HG02623 (cell line): ENCODE results near the gene CD93.

Experiments used
- ATAC-seq: cut with Tn5 transposase; IDR thresholded peaks from one replicate; pipeline ENCODE4 v1.9.1; 2021; ENCODE audit warnings: moderate library complexity; ENCODE audit not compliant: unreplicated experiment

CD93 gene

DNA sequence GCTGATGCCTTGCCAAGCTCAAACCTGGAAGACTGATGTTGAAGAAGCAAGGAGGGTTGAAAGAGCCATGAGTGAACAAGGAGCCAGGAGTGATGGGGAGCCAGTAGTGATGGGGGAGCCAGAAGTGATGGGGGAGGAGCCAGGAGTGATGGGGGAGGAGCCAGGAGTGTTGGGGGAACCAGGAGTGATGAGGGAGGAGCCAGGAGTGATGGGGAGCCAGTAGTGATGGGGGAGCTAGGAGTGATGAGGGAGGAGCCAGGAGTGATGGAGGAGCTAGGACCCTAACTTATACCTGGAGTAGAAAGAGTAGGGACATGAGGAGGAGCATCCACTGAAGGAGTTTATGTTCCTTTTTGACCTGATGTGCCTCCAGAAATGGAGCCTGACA lies 14.6 kb upstream of the CD93 start:
- ATAC-seq = no peak

DNA sequence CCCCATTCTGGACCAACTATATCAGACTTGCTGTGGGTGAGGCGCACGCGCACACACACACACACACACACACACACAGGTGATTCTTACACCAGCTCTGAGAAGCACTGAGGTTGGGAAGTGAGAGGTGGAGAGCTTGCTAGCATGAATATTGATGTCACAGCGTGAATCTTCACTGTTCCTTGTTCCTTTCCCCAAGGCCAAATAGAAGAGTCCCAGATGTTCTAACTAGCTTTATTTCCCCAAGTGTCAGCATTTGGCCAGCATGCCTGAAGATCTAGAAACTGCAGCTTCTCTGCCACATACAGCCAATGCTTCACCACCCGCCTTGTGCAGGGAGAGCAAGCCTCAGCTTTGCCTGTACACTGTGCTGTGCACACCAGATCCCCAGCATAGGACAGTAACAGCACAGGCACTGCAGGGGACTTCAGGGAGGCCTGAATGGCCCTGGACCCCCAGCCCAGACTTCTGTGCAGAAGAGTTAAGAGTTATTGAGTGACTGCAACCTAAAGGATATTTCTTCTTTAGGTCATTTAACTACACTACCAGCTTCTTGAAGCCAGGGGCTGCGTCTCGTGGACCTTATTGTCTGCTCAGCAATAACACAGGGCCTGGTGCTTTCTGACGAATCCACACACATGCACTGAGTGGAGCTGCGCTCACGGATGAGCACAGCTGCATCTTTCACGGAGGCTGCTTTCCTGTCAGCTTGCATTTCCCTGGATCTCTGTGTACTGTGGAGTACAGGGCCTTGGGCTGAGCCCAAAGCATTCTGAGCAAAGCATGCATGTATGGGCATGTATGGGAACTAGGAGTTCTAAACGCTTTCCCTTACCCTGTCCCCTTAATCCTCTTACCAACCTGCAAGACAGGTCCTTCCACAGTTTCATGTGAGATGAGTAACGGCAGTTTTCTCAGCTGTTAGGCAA lies 13.9 kb upstream of the CD93 start:
- no peak for ATAC-seq

DNA sequence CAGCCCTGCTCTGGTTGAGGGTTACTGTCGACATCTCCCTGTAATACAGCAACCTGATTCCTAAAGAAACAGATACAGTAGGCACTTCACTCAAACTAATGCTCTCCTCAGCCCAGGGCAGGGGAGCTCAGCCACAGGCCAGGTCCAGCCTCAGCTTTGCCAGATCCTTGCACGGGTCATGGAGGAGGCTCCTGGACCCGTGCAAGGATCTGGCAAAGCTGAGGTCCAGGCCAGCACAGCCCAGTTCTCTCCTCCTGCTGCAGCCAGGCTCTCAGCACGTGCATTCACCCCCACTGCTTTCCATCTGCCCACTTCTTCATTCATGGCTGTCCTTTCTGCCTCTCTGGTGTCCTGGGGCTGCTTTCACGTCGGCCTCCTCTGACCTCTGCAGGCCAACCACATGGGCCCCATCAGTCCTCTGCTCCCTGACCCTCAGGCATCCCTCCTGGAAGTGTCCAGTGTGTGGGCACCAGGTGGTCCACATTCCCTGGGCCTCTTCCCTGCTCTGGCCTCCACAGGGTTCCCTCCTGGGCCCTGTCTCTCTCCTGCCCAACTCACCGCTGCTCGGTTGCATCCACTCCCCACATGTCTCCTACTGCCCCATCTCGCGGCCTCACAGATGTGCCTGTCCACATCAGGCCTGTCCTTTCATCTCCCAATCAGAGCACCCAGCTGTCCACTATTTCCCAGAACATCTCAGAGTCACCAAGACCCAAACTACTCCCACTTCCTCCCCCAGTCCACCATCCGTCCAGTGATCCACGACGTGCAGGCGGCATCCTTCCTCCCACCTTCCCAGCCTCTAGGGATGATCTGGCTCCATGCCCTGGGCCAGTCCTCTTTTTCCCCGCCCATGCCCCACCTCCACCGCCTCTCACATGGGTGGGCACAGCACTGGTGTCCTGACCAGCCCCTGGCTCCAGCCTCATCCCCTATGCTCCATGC lies 11.8 kb upstream of the CD93 start:
- no peak for ATAC-seq

DNA sequence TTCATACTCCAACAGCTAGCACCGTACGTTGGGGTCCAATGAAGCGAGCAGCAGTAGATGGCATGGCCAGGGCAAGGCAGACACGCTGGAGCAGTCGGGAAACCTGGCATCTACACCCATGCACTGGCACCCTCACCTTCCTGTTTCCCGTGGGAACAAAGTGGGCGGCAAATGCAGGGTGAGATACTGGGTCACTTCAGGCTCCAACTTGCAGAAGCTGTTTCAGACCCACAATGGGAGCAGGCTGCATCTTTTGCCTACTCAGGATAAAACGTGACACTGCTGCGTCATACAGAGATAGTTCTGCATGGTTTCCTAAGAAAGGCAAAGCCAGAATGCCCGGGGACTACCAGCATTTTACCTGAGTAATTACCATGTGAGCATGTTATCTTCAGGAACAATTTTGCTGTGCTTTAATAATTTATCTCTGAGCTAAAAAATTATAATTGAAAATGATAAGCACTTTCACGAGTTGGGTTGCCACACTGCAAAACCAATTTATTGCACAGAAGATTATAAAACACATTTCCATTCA lies 10.9 kb upstream of the CD93 start:
- no peak for ATAC-seq

DNA sequence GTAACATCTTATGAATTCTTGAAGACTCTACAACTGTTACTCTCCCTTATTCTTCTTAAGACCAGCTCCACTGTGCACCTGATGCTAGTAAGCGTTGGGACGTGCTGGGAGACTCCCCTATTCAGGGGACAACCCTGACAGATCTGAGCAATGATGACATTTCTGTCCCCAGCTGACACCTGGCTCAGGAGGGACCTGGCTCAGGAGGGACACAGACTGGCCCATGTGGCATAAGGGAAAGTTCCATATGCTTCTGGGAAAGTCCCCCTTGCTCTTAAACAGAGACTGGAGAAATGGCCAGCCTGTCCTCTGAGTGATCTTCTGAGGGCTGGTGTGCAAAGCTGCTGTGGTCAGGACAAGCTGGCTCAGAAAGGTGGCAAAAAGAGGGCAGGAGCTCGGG lies 10.0 kb upstream of the CD93 start:
- no peak for ATAC-seq

DNA sequence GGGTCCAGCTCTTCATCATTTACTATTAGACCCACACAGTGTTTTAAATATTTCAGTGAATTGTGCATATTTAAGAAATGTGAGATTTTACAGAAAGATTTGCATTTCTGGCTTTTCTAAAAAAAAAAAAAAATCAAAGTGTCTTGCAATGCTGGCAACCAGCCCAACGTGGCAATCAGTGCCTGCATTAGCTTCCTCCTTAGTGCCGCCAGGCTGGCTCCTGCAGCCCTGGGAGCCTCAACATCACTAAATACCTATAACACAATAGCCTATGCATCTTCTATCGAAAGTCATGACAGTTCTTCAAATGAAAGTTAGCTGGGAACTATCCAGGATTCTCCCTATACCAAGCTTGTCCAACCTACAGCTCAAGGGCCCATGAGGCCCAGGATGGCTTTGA lies 9.4 kb upstream of the CD93 start:
- no peak for ATAC-seq

DNA sequence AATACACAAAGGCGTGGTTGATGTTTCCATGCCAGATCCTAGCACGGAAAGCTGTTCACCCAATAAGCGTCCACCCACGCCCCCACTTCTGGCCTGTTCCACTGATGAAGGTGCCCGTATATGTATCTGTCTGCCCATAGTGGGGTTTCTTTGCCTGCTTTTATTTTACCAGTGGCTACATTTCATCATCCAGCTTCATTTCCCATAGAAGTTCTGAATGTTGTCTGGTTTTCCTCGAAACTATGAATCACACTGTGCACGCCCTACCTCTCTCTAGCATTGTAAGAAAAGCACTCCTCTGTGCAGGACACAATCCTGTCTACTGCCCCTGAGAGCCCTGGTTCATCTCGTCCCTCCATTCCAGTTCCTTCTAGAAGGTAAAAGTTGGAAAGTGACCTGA lies 8.8 kb upstream of the CD93 start:
- no peak for ATAC-seq

DNA sequence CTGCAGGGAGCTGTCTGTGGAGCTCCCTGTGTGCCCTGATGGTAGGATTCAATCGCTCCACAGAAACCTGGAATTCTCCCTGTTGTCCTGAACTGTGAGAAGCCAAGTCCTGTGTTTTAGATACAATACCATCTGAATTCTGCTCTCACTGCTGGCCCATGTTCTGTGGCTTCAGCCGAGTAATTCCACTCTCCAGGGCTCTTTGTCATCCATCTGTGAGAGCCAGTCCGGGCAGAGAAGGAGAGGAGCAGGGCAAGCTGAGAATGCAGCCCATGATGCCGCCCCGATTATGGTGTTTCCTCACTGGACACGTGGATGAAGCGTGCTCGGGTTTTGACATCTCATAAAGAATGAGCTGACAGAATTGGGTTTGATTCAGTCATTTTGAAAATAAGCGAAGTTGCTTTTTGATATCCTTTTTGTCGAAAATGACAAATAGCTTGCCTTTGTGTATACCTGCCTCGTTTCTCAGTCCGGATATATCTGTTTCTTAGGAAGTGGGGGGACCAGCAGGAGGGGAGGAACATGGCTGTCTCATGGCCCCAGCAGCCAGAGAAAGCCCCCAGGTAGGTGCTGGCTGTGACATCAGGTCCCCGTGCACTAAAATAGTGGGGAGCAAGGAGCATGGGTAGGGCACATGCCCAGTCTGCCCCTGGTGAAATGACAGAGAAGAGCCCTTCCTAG lies 8.2 kb upstream of the CD93 start:
- ATAC-seq = no peak

DNA sequence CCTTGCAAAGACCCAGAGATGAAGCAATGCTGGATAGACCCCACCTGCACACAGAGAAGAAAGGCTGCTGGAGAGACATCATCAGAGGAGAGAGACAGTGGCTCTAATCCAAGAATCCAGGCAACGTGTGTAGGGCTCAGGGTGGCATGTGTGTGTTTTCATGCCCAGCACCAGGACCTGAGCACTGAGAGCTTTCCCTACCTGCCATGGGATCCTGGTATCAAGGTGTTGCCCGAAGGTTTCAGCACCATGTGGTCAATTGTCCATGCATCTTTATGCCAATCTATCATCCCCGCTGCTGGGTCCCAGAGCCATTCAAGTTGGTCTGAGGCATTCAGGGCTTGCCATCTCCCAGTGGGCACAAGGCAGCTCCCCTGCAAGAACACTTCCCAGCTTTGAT lies 7.5 kb upstream of the CD93 start:
- no peak for ATAC-seq

DNA sequence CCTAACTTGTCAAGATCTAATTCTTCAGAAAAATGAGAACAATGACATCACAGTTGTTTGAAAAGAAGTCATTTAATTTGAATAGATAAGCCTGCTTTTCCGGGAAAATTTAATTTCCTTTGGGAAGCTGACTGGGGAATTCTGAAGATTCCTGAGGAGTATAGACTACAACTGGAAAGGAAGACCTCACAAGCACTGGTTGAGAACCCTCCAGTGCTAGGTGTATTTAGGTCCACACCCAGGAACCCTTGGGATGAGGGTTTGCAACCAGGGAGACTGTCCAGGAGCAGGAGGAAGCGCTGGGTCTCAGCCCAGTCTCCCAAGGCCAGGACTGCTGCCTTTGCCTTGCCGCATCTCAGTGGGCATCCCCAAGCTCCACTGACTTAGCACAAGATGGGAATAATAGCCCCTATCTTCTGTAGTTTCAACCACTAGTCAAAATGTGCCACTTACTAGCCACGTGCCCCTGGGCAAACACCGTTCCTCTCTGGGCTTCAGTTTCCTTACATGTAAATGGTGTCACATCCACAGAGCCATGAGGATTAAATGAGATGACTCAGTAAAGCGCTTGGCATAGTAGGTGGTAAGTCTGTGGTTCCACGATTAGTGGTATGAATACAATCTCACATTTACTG lies 6.9 kb upstream of the CD93 start:
- no peak for ATAC-seq

DNA sequence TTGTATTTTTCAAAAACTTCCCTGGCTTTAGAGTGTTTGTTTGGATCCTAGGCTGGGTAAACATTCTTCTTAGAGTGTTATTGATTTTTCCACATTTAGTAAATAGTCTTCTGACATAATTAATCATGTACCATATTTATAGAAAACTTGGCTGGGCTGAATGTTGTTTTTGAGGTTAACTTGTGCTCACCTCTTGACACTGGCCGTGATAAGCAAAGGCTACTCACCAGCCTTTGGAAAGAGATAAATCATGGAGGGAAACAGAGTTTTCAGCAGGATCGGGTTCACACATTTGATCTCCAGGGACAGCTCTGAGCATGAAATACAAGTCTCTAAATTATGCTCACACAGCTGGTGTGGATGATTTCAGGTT lies 6.2 kb upstream of the CD93 start:
- no peak for ATAC-seq

DNA sequence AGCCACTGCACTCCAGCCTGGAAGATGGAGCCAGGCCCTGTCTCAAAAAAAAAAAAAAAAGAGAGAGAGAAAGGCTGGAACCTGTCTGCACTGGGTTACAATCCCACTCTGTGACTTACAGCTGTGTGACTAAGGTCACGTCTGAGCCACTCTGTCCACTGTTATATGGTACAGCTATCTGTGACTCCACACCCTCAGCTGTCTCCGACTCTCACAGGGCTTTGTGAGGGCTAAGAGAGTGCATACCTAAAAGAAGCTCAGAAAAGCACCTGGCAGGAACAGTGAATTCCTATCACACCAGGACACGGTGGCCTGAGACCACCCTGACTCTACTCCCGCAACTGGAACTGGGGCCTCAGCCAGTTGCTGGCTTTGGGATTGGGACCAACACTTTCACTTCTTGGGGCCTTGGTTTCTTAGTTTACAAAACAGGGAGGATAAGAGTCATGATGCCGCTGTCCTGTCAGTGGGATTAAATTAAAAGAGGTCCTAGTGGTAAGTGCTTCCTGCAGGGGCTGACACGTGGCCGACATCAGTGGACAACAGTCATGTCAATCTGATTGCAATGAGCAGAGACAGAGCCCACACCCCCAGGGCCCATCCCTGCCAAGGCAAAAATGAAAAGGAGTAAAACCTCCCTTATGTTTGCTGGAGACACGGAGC lies 5.7 kb upstream of the CD93 start:
- ATAC-seq = no peak

DNA sequence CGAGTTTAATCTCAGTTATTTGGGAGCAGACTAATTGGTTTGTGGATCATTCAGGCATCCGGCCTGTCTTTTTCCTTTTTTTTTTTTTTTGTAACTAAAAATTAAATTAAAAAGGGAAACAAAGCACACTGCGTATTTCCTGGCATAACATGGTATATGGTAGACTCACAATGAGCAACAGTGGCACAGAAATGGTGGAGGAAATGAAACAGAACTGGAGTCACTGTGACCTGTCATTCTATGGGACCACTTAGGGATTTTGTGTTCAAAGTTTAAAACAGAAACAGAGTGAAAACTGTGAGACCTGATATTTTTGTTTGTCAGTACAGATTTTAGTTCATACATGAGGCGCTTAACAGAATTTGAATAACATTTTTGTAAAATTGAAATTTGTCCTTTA lies 4.8 kb upstream of the CD93 start:
- no peak for ATAC-seq

DNA sequence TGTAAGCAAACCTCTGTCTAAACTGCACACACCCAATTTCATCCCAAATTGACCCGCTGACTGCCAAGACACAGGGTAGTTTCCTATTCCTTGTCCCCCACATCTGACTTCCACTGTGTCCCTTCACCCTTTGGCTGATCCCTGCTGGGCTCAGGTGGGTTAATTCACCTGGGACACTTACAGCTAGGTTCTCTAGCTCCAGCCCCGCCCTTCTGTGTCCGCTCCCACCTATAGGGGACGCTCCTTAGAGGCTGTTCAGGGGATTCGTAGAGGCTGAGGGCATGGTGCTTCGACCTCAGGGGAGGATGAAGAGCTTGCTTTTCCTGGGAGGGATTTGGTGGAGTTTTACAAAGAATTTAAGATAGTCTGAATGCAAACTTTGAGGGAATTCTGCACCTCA lies 4.0 kb upstream of the CD93 start:
- ATAC-seq = no peak

DNA sequence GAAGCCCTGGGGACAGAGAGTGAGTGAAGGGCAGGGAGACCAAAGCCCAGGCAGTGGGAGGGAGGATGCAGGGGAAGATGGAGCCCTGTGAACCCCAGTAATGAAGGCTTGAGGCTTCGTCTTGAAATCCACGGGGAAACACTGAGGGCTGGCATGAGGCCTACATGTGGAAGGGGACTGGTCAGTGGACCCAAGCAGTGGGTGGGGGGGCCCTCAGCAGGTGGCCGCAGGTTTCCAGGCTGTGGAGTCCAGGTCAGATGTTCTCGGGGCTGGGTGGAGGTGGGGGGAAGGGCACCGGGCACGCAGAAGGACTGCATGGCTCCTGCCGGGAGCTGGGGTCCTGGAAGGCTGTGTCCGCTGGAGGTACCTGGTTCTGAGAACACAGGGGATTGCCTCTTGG lies 2.7 kb upstream of the CD93 start:
- ATAC-seq = no peak

DNA sequence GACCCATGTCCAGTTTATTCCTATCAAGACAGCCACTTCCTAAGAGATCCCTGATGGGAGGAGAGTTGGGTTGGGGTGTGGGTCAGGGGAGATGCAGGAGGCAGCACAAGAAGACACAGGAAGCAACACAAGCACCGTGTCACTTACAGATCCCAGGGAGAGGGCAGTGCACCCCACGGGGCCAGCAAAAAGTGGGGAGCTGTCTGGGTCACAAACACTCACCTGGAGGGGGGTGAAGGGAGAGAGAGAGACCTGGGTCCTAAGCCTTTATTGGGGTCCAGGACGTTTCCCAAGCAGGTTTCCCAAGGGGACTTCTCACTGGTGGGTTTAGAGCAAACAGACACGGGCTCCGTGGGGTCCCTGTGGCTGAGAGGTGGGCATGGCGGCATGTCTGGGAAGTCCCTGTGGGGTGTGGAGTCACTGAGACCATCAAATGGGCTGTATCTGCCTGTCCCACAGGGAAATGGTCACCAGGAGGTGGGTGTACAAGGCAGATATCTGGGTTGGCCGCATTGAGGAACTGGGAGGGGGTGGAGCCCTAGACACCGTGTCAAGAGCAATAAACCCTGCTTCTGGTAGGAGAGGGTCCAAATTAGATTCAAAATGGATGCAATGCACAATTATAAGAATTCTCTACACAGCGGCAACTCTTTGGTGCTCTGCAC lies 1.6 kb upstream of the CD93 start:
- no peak for ATAC-seq

DNA sequence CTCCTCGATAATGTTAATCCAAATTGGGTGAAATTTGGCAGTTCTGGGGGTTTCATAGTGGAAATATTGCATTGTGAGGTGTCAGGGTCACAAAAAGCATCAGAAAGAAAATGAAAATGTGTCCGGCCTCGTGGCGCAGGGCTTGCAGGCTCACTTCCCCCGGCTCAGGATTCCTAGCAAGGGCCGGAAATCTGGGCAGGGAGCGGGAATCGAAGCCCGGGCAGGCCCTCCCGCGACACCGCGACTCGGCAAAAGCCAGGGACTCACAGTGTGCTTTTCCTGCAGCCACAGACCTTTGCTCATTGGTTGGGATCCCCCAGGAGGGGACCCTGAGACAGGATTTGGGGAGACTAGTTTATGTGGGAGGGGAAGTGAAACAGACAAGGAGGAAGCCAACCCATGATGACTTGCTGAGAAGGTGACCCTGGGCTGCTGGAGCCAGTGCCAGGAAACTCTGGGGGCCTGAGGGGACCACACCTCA lies 847 bp upstream of the CD93 start:
- ATAC-seq = no peak

DNA sequence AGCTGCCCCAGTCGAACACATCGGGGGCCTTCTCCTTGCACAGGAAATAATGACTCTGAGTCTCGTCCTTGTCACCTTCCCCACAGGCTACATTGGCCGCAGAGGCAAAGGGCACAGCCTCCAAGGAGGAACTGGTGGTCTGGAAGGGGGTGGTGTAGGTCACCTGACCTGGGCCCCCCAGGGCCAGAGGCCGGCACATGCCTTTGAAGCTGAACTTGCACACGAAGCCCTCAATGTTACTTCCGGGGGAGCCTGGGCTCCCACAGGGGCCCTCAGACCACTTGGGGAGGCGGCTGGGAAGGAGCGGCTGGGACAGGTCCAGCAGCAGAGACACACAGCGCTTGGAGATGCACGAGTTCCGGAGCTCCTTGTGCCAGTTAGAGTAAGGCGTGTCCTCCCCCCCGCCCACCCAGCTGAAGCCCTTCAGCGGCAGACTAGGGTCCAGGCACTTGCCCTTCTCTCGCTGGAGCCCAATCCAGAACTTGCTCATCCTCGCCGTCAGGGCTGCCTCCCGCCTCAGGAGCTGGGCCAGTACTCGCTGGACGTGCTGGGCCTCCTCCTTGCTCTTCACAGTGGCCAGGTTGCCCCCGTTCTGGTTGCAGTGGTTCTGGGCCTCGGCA lies 578 bp downstream of the CD93 start:
- ATAC-seq = no peak

DNA sequence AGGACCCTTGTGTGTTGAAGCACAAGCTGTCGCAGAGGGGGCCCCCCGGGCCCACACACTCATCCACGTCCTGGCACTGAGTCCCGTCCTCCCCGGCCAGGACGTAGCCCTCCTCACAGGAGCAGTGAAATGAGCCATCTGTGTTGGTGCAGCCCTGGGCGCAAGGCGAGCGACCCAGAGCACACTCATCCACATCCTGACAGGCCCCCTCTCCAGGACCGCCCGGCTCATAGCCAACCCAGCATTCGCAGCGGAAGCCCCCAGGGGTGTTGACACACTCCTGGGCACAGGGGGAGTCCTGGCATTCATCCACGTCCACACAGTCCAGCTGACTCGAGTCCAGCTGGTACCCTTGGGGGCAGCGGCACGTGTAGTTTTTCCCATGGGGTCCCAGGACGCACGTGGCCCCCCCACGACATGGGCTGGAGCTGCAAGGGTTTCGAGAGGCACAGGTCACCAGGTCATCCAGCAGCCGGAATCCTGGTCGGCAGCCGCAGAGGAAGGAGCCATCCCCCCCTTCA lies 1.2 kb downstream of the CD93 start:
- ATAC-seq = no peak
